NK-92 (cell line): ENCODE data around the gene TBCEL.
"Not testable (repeated sequence)": the region's sequence is repeated elsewhere in the genome, so short reads cannot be mapped to it uniquely, and the experiment has no call there.

Source experiments
- DNase-seq: peaks from one replicate; lab custom pipeline; 2025; ENCODE audit not compliant: unreplicated experiment; lab: John Stamatoyannopoulos, UW

Gene TBCEL

GRCh38 chr11:121023848-121024751 lies at the start of gene TBCEL:
Gene TBCEL (plus strand): TSS chr11:121024102. CDS start chr11:121045691, 21,589 bp downstream.
- DNase-seq: no peak

GRCh38 chr11:120974466-120974865 lies 49.4 kb upstream of the TBCEL start:
- DNase-seq: no peak

GRCh38 chr11:120974965-120975364 lies 48.9 kb upstream of the TBCEL start:
- DNase-seq: no peak

GRCh38 chr11:120977266-120978137 lies 46.4 kb upstream of the TBCEL start:
- no peak for DNase-seq

- no peak for DNase-seq
Measured at GRCh38 chr11:120978701-120979100, 45.2 kb upstream of the TBCEL start.

GRCh38 chr11:120985718-120986569 lies 38.0 kb upstream of the TBCEL start:
- no peak for DNase-seq

GRCh38 chr11:120988603-120989002 lies 35.3 kb upstream of the TBCEL start:
- no peak for DNase-seq

- no peak for DNase-seq
Measured at GRCh38 chr11:120991830-120992686, 31.8 kb upstream of the TBCEL start.

GRCh38 chr11:120994091-120994859 lies 29.6 kb upstream of the TBCEL start:
- DNase-seq: no peak

GRCh38 chr11:120995184-120995583 lies 28.7 kb upstream of the TBCEL start:
- no peak for DNase-seq

GRCh38 chr11:120996973-120997372 lies 26.9 kb upstream of the TBCEL start:
- DNase-seq: no peak

- DNase-seq: no peak
Measured at GRCh38 chr11:120998581-120998980, 25.3 kb upstream of the TBCEL start.

GRCh38 chr11:121004206-121004840 lies 19.6 kb upstream of the TBCEL start:
- DNase-seq: no peak

GRCh38 chr11:121006922-121007321 lies 17.0 kb upstream of the TBCEL start:
- no peak for DNase-seq

GRCh38 chr11:121008551-121008950 lies 15.4 kb upstream of the TBCEL start:
- DNase-seq: no peak

- DNase-seq: no peak
Measured at GRCh38 chr11:121012091-121012490, 11.8 kb upstream of the TBCEL start.

GRCh38 chr11:121018746-121019145 lies 5.2 kb upstream of the TBCEL start:
- no peak for DNase-seq

GRCh38 chr11:121021718-121022117 lies 2.2 kb upstream of the TBCEL start:
- DNase-seq: not testable (repeated sequence)

GRCh38 chr11:121024989-121025388 lies 1.1 kb downstream of the TBCEL start:
- no peak for DNase-seq
